Bronchial epithelial cell (primary cell): ENCODE results near the gene EEF2K. TPM values are rescaled to one million over a fixed set of nuclear protein-coding genes. Genes with fewer than 3 reads are reported as not detected.

Experiments used
- DNase-seq: peaks from one replicate; pipeline ENCODE4 v3.0.0-alpha.2; 2010; ENCODE audit warnings: low read depth
- FAIRE-seq: peaks from 2 replicates; lab custom pipeline; 2011; peaks lifted over from hg19 to GRCh38; lab: Jason Lieb, UNC
- H3K27me3 ChIP-seq: 2 replicates; pipeline ENCODE4 v1.5.1; 2011; ENCODE audit warnings: low read length; ENCODE audit not compliant: control insufficient read depth, insufficient read depth
- H3K36me3 ChIP-seq: 2 replicates; pipeline ENCODE4 v1.5.1; 2011; ENCODE audit warnings: low read length; ENCODE audit not compliant: control insufficient read depth, insufficient read depth
- H3K4me3 ChIP-seq: 2 replicates; pipeline ENCODE4 v1.5.1; 2011; ENCODE audit warnings: mild to moderate bottlenecking, low read depth, low read length, control low read depth
- total RNA-seq: library from RNA; depleted of rRNA; stranded (reverse); fragments of >200 nt; gene quantifications from 2 replicates; pipeline ENCODE4 v1.2.1, GENCODE V29; 2014
- TF ChIP-seq, protein P1 (sequence below): IDR thresholded peaks from 2 replicates; pipeline ENCODE4 v1.5.1; 2011; ENCODE audit warnings: mild to moderate bottlenecking, moderate library complexity, low read length, control low read depth, inconsistent platforms; ENCODE audit not compliant: insufficient read depth, severe bottlenecking

The EEF2K gene
- total RNA-seq, 1 donor from 2014 or later = 6.3 TPM

DNA sequence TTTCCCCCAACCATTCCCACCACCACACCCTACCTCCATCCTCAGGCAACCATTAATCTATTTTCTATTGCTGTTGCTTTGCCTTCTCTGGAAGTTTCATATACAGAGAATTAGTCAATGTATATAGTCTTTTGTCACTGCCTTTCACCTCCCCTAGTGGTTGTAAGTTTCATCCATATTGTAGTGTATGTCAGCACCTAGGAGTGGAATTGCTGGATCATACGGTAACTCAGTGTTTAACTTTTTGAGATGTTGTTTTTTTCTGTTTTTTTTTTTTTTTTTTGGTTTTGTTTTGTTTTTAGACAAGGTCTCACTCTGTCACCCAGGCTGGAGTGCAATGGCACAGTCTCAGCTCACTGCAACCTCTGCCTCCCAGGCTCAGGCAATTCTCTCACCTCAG, 16.9 kb downstream of the EEF2K start:
- no peak for FAIRE-seq
- TF ChIP-seq, protein P1, sequence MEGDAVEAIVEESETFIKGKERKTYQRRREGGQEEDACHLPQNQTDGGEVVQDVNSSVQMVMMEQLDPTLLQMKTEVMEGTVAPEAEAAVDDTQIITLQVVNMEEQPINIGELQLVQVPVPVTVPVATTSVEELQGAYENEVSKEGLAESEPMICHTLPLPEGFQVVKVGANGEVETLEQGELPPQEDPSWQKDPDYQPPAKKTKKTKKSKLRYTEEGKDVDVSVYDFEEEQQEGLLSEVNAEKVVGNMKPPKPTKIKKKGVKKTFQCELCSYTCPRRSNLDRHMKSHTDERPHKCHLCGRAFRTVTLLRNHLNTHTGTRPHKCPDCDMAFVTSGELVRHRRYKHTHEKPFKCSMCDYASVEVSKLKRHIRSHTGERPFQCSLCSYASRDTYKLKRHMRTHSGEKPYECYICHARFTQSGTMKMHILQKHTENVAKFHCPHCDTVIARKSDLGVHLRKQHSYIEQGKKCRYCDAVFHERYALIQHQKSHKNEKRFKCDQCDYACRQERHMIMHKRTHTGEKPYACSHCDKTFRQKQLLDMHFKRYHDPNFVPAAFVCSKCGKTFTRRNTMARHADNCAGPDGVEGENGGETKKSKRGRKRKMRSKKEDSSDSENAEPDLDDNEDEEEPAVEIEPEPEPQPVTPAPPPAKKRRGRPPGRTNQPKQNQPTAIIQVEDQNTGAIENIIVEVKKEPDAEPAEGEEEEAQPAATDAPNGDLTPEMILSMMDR = no peak
- H3K27me3 ChIP-seq = no peaks in the 10 kb centered on the region
- H3K4me3 ChIP-seq = no peak overlapping the region
- DNase-seq = no peak
- H3K36me3 ChIP-seq = no peaks in the 10 kb centered on the region

DNA sequence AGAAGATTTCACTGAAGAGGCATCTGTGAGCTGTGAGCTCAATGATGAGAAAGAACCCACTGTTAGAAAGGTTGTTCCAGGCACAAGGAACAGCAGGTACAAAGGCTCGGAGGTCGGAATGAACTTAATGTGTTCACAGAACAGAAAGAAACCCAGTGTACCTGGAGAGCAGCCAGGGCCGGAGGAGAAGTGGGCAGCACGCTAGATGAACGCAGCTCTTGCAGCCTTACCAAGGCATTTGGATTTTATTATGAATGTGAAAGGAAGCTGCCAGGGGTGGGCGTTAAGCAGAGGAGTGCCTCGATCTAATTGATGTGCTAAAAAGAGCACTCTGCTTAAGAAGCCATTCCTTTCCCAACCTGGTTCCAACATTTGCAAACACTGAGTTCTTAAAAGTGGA, 19.0 kb downstream of the EEF2K start:
- no peaks in the 10 kb centered on the region for H3K36me3 ChIP-seq
- no peaks in the 10 kb centered on the region for H3K27me3 ChIP-seq
- TF ChIP-seq, protein P1 = no peak
- no peak overlapping the region for H3K4me3 ChIP-seq
- no peak for FAIRE-seq
- DNase-seq = no peak

GRCh38 chr16:22229889-22230288, 23.8 kb downstream of the EEF2K start:
- no peak for FAIRE-seq
- TF ChIP-seq, protein P1 = no peak
- no peak for DNase-seq
- Histone ChIP-seq H3K36me3 (no peaks in the 10 kb centered on the region), H3K4me3 (no peak overlapping the region), H3K27me3 (no peaks in the 10 kb centered on the region)

DNA sequence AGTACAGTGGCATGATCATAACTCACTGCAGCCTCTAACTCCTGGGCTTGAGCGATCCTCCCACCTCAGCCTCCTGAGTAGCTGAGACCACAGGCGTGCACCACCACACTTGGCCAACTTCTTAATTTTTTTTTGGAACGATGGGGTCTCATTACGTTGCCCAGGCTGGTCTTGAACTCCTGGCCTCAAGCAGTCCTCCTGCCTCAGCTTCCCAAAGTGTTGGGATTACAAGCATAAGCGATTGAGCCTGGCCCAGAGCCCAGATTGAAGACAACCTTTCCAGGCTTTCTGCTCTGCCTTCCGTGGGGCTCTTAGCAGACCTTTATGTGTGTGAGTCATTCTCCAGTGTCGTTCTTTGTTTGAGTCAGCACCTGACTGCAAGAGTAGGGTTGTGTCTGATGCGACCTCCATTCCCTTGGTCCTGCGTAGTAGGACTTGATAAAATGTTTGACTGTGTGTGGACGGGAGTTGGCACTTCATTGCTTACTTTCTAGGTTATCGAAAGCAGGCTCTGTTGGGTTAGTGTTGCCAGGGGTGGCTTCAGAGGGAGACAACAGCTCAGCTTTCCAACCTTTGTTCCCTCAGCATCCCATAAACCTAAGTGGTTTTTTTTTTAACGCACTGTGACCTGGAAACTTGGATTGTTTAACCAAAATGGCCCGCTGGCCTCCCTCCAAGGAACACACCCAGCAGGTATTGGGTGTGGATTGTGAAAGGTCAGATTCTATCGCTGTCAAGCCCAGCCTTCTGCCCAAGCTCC, 26.4 kb downstream of the EEF2K start:
- FAIRE-seq = no peak
- H3K4me3 ChIP-seq = no peak overlapping the region
- peak; percentile 79 for DNase-seq
- H3K36me3 ChIP-seq = no peaks in the 10 kb centered on the region
- TF ChIP-seq, protein P1 = no peak
- no peaks in the 10 kb centered on the region for H3K27me3 ChIP-seq

GRCh38 chr16:22233037-22233372, 26.9 kb downstream of the EEF2K start:
- Histone ChIP-seq H3K36me3 (no peaks in the 10 kb centered on the region), H3K4me3 (no peak overlapping the region)
- FAIRE-seq = no peak

More at GRCh38 chr16:22233037-22233372, 26.9 kb downstream of the EEF2K start:
- no peaks in the 10 kb centered on the region for H3K27me3 ChIP-seq
- TF ChIP-seq, protein P1 = no peak
- no peak for DNase-seq
